GM12864 (cell line): Measurements from ENCODE around the gene CEACAM3.
A peak's percentile ranks its signal among the peaks of the same experiment; 100 is the strongest.

Experiments
- DNase-seq: peaks from one replicate; pipeline ENCODE4 v3.0.0-alpha.2; 2011; ENCODE audit warnings: low read depth
- H3K4me3 ChIP-seq: 2 replicates; pipeline ENCODE4 v1.5.1; 2011; ENCODE audit warnings: mild to moderate bottlenecking, low read depth, low read length, control low read depth
- CTCF ChIP-seq: IDR thresholded peaks from 2 replicates; pipeline ENCODE4 v1.5.1; 2011; ENCODE audit warnings: low read depth, mild to moderate bottlenecking, moderate library complexity, low read length, control low read depth, inconsistent platforms; ENCODE audit errors: missing control alignments

Gene CEACAM3

GRCh38 chr19:41816761-41817160 lies 20.4 kb downstream of the CEACAM3 start:
- no peak overlapping the region for H3K4me3 ChIP-seq
- TF ChIP-seq CTCF = no peak
- DNase-seq = no peak

- no peak for DNase-seq
- peak; percentile 78 for TF ChIP-seq CTCF
- no peak overlapping the region for H3K4me3 ChIP-seq
These were observed 24.8 kb downstream of the CEACAM3 start for GRCh38 chr19:41821003-41821735.

GRCh38 chr19:41837981-41838708 lies 41.8 kb downstream of the CEACAM3 start:
- DNase-seq = no peak
- no peak overlapping the region for H3K4me3 ChIP-seq
- no peak for TF ChIP-seq CTCF

- H3K4me3 ChIP-seq = no peak overlapping the region
- TF ChIP-seq CTCF = no peak
- DNase-seq = no peak
These were observed 42.8 kb downstream of the CEACAM3 start for GRCh38 chr19:41839211-41839610.

GRCh38 chr19:41843371-41843770 lies 47.0 kb downstream of the CEACAM3 start:
- DNase-seq = no peak
- TF ChIP-seq CTCF = no peak
- no peak overlapping the region for H3K4me3 ChIP-seq

GRCh38 chr19:41844601-41845000 lies 48.2 kb downstream of the CEACAM3 start, which contains the start of gene LYPD4:
LYPD4 (minus strand) TSS chr19:41844683; CDS start chr19:41839285, 5,398 bp downstream.
- TF ChIP-seq CTCF = no peak
- no peak for DNase-seq

GRCh38 chr19:41845001-41845050 lies 48.4 kb downstream of the CEACAM3 start, which contains the start of gene DMRTC2:
DMRTC2 (plus strand) TSS chr19:41845042; CDS start chr19:41847429, 2,387 bp downstream.
- no peak within 1 kb of the TSS for H3K4me3 ChIP-seq
- no peak for DNase-seq
- TF ChIP-seq CTCF = no peak

More at GRCh38 chr19:41844601-41845000, 48.2 kb downstream of the CEACAM3 start, which contains the start of gene LYPD4:
- H3K4me3 ChIP-seq = no peak within 1 kb of the TSS
